NCI-H526 treated with DMSO at 0.1 percent for 48 hours (cell line): ENCODE measurements around the gene PSMG4.
"Not testable (repeated sequence)": the region's sequence is repeated elsewhere in the genome, so short reads cannot be mapped to it uniquely, and the experiment has no call there.

Experiments used
- DNase-seq: peaks from one replicate; lab custom pipeline; 2025; lab: John Stamatoyannopoulos, UW

Gene PSMG4

DNA sequence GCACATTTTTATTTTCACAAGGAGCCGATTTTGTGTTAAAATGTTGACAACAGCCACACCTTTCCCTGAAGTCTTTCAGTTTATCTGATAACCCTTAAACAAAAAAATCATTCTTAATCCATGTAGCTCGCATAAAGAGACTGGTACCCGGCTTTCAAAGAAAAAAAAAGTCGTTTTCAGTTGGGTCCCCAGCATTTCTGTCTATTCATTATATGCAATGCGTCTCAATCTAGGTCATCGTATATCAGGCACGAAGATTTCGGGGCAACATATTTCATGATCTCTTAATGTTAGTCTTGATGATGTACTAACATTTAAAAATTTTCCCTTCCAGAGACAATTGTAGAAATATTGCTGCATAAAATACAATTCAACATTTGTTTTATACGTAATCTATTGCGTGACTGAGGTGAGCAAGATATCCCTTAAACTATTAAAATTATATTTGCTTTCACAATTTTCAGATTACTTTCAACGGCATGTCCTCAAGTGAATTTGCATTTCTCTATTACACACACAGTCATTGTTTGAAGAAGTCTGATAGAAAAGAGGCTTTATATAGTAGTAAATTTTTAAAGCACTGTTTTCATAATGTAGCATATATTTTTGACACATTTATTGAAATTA lies 28.4 kb upstream of the PSMG4 start:
- peak; percentile 94 for DNase-seq

DNA sequence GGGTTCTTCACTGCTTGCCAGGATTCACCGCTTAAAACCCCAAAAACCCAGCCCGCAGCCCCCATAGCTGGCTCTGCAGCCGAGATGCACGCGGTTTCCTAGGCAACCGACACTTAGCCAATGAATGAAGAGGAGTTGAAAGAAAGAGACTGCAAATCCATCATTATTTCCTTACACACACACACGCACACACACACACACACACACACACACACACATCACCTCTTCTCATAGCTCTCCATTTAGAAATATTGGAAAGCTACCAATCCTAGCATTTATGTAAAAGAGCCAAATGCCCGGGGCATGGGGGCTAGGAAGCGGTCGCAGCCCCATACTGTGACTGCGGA lies 27.9 kb upstream of the PSMG4 start:
- DNase-seq: peak; percentile 94

DNA sequence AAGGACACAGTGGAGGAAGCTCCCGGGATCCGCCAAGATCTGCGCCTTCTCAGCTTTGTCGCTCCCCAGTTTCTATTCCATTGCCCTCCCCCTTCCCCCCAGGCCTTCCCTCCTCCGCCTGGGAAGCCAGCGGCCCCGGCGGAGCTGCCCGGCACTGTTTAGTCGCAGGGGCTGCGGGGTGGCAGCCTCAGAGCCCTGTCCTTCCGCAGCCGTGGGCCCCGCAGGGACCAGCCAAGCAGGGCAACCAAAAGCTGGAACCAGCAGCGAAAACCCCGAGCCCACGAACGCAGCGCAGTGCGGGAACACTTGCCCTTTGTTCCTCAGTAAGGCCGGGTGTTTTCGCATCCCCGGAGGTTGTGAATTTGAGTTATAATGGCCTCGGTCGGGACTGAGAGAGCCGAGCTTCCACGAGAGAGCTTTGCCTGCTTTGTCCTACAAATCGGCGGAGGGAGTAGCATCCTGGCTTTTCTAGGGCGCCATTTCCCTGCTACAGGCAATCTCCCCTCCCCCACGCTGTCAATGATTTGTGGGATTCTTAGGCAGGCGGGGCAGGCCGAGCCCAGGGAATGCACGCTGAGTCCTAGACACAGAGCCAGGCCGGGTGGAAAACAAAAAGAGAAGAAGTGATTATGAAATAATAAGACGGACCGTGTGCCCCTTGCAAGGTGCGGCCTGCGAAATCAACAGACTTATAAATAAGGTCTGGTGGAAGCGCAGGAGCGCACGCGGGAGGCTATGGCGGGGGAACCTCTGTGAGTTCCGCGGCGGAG lies 27.3 kb upstream of the PSMG4 start:
- DNase-seq: peak; percentile 89

DNA sequence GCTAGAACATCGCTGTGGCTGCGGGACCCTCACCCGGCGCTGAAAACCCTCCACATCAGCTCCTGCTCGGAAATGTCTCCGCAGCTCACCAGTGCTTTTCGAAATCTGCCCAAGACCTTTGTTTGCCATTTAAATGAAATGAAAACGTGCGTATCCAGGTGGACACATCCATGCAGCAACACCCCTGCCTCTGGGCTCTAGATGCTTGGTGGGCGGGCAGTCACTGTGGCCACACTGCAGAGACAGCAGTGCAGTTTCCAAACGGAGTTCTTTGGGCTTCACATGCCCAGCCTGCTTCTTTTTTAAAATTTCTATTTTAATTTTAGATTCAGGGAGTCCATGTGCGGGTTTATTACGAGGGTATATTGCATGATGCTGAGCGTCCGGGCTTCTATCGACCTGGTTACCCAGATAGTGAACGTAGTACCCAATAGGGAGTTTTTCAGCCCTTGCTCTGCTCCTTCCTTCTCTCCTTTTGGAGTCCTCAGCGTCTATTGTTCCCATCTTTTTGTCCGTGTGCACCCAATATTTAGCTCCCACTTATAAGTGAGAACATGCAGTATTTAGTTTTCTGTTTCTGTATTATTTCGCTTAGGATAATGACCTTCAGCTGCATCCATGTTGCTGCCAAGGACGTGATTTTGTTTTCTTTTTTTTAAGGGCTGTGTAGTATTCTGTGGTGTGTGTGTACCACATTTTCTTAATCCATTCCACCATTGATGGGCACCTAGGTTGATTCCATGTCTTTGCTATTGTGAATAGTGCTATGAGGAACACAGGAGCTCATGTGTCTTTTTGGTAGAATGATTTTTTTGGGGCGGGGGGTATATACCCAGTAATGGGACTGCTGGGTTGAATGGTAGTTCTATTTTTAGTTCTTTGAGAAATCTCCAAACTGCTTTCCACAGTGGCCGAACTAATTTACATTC lies 26.5 kb upstream of the PSMG4 start:
- DNase-seq: peak; percentile 78

DNA sequence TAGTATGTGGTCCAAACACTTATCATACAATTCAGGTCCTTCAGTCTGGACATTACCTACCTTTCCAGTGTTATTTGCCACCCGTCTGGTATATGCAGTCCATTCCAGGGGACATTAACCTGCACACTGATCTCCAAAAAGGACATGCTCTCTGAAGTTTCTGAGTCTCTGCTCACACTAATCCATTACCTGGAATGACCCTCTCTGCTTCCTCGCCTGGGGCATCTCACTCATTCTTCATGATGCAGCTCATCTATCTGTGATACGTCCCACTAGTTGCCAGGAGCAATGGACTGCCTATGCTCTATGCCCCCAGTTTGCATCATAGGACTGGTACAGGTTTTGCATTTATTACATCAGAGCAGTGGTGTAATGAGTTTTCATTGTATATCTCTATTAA lies 25.4 kb upstream of the PSMG4 start:
- DNase-seq: peak; percentile 21

DNA sequence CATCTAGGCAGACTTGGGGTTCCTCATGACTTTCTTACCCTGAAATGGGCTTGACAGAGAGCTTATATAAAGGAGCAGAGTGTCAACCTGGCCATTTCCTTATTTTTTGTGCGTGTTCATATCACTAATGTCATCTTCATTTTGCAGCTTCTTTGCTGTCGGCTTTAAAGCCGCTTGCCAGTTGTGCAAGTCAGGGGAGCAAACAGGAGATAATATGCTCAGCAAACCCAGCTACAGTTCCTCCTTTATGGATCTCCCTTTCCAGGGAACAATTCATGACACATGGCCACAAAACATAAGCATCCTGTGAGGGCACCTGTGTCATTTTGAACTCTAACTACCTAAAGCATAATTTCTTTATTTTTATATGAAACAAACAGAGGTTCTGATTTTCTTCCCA lies 24.8 kb upstream of the PSMG4 start:
- no peak for DNase-seq

DNA sequence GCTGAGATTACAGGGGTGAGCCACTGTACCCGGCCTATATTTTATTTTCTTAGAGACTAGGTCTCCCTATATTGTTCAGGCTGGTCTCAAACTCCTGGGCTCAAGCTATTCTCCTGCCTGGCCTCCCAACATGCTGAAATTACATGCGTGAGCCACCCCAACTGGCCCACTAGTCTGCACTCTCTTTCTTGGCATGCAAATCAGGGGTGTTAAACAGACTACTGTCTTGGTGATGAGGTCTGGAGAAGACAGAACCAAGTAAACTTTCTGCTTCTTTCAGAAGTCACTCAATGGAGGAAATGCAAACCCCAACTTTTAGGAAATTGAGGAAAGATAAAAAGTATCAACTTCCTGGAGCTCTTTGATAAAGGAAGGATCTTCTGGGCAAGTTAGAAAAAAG lies 23.3 kb upstream of the PSMG4 start:
- no peak for DNase-seq

DNA sequence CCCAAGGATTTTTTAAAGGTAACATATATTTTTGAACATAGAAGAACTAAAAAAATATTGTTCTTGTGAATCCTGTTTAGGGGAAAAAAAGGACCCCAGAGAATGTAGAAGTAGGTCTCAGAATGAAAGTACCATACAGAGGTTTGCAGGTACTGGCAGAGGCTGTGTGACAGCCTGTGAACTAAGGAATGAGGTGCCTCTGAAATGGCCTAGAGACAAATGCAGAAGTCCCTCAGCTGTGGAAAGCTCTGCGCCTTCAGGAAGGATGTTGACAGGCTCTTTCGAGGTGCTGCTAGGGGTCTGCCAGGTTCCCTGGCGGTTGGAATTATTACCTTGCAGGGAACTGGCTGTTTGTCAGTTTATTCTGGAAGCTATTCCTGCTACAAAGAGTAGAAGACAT lies 22.7 kb upstream of the PSMG4 start:
- no peak for DNase-seq

DNA sequence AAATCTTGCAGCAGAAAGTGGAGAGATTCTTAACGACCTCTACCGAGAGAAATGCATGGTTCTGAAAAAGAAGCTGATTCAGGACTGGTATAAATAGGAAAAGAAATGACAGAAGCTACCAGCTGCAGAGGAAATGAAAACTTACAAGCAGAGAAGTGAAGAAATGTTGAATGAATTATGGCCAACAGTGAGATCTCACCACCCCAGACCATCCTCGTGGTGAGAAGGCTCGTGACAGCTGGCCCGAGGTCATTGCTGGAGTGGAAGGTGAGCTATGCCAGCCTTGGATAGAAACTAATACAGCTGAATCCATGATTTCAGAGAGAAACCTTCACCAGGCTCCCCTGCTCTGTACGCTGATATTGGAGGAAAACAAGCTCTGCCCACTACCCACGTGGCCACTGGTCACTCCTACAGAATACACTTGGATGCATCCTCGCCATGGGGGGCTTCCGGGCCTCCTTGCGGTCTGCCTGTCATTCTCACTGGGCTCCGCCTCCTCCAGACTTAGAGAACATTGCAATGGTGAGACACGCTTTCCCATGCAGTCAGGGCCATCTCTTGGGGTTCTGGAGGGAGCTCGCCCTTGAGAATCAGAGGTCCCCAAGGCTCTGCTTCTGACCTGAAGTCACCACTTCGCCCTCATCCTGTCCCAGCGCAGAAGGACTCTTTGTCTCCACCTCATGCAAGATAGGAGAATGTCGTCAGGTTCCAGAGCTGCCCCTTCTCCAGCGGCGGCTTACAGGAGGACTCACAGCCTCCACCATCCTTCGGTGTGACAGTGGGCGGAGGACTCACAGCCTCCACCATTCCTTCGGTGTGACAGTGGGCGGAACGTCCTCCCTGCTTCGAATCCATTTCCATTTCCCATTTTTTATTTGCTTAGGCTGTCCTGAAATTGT lies 20.7 kb upstream of the PSMG4 start:
- no peak for DNase-seq

DNA sequence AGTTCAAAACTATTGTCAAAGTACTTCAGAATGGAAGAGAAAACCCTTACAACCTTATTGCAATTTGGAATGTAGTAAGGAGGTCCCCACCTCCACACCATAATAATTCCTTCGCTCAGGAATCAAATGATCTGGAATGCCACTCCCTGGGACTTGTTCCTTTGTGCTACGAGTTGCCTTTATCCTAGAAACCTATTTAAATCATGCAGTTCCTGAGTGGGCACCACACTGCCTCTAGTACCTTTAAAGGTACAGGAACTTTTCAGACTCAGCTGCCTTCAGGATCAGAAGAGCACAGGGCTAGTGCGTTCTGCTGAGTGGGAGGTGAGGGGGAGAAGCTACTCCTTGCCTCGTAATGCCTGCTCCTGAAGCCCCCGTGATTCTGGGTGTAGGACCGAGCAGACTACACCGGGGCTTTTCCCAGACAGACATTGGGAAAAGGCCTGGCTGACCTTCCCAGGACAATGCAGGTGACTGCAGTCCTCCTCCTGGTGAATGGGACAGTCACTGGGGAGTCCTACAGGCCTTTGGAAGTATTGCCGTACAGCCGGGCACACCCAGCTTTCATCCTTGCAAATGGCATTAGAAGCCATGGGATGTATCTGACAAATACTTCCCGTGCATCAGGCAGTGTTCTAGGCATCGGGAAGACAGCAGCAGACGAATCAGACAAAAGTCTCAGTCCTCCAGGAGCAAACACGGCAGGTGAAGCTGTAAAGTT lies 19.5 kb upstream of the PSMG4 start:
- DNase-seq: no peak

DNA sequence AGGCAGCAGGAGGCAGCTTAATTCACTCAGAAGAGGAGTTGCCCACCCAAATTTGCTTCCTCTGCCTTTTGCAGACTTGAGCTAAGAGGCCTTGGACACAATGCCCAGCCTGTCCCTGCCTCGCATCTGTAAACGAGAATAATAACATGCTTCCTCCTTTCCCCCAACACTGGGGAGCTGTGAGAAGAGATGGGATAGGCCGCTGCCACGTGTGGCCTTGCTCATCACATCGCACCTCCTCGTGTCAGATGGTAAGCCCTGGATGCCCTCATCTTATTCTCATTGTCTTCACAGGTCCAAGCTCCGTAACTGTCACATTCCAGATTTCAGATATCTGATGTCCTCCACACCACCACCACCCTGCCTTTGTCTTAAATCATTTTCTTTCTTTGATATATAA lies 18.2 kb upstream of the PSMG4 start:
- no peak for DNase-seq

DNA sequence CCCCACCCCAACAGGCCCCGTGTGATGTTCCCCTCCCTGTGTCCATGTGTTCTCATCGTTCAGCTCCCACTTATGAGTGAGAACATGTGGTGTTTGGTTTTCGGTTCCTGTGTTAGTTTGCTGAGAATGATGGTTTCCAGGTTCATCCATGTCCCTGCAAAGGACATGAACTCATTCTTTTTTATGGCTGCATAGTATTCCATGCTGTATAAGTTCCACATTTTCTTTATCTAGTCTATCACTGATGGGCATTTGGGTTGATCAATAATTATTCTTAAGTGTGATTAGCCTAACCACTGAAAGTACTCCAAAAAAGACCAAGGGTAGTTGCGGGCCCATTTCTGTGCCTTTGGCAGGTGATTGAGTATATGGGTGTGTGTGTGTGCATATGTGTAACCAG lies 17.0 kb upstream of the PSMG4 start:
- DNase-seq: not testable (repeated sequence)

DNA sequence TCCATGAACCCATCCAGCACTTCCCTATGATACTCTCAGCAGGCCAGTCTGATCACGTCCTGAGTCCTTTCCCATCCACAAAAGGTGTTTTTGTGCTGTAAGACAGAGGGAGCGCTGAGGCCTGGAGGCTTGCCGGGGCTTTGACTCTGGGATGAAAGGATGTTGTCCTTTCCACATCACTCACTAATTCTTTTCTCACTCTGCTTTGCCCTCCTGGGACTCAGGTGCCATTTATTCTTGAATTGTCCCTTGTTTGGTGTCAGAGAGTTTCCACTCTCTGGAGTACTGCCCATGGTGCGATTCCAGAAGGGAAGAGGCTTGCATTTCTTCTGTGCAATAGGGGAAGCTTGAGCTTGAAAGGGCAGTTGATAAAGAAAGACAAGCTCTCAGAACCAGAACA lies 16.0 kb upstream of the PSMG4 start:
- no peak for DNase-seq

DNA sequence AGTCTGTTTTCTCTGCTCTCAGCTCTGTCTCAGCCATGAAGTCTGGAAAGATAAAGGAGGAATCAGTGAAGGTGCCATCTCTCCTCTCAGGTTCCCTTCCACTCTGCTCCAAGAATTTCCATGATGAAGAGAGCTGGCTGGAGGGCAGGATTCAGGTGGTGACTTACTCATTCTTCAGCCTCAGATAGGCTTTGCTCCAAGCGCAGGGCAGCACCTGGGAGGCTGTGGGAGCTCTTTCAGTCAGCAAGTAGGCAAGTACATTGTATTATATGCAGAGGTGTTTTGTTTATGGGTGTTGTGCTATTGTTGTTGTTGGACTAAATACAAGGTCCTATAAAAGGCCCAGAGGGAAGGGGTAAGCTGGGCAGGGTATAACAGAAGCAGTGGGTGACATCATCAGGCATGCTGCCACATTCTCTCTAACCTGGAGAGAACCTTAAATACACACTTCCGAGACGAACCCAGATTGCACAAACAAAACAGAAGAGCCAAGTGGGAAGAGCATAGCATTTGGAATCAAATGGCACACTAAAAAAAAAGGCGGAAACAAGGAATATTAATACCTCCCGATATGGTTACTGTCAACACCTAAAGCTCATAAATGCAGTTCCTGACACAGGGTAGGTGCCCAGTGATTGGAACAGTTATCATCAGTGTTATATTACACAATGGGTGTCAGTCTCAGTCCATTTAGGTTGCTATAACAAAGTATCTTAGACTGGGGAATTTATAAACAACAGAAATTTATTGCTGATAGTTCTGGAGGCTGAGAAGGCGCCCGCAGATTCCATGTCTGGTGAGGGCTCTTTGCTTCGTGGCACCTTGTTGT lies 14.5 kb upstream of the PSMG4 start:
- no peak for DNase-seq

DNA sequence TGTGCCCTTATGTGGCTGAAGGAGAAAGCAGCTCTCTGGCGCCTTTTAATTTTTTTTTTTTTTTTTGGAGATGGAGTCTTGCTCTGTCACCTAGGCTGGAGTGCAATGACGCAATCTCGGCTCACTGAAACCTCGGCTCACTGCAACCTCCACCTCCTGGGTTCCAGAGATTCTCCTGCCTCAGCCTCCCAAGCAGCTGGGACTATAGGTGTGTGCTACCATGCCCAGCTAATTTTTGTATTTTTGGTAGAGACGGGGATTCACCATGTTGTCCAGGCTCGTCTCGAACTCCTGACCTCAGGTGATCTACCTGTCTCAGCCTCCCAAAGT lies 13.9 kb upstream of the PSMG4 start:
- not testable (repeated sequence) for DNase-seq

DNA sequence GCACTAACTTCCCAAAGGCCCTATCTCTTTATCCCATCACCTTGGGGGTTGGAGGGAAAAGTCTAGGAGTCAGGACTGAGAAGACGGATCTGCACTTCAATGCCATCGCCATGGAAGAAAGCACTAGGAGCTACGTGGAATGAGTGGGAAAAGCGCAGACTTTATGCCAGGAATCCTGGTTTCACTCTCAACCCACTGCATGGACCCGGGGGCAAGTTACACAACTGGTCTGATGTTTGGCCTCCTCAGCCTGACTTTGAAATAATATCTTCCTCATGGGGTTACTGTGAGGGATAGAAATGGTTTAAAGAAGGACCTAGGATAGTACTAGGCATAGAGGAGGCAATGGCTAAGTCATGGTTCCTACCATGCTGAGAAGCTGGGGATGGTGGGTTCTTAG lies 13.5 kb upstream of the PSMG4 start:
- DNase-seq: no peak

DNA sequence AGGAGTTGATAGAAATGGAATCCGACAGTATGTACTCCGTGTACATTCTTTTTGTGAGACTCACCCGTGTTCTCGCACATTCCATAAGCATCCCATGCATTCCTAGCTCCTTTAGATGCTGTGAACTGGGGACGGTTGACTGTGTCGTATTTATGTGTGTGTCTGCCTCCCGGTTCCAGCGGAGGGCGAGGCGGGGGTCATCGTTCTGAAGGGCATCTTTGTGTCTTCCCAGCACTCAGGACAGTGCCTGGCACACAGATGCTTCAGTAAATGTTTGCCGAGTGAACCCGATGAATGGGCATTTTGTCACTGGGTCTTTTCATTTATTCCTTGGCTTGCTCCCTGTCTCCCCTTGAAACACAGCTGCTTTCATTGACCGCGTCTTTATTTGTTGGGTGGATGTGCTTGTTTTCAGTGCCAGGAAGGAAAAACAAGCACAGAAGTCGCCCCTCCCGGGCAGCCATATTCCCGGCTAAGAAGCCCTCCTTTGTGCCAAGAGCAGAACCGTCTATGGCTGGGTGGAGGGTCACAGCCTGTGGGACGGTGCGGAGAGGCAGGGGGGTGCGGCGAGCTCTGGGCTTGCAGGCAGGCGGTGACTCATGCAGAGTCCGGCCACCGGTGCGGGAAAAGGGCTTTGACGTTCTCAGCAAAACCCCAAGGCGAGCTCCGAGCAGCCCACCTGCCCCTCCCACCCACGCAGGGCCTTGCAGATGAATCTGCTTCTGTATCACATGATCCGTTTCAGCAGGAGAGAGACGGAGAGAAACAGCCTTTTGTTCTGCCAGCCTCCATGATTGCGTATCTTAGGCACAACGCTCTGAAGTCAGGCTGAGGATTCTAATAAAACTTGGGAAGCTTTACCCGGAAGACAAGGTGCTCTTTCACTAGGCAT lies 11.2 kb upstream of the PSMG4 start:
- peak; percentile 24 for DNase-seq

DNA sequence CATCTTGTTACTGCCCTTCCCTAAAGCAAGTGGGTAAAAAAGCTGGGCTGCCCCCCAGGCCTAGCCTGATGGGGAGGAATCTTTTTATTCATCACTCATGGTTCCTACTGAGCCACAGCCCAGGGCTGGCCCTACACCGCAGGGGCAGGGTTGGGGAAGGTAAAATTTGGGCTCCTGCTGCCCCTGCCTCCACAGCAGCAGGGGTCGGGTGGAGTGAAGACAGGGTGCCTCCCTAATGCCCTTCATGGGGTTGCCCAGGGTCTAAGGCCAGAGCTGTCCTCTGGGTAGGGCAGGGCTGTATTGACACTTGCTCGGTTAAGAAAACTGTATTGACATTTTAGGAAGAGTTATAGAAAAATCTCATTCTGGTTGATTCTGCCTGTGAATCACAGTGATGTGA lies 8.9 kb upstream of the PSMG4 start:
- no peak for DNase-seq

DNA sequence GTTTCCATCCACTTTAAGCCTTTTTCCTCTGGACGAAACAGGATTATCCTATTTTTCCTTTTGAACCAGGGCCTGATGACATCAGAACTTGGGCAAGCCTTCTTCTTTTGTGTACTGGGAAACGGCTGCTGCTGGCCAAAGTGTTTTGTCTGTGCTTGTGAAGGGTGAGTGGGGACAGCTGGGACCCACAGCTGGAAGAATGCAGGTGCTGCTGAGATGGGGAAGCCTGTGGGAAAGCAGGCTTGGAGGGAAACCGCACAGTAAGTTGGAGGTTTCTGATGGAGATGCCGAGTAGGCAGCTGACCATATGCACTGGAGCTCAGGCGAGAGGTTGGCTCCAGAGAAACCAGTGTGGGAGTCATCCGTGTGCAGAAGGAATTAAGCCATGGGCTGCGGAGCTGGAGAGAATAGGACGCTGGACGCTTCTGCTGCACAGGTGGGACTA lies 8.5 kb upstream of the PSMG4 start:
- DNase-seq: no peak
